ENCODE results near the gene STRIT1. TPM values are rescaled to one million over a fixed set of nuclear protein-coding genes. Genes with fewer than 3 reads are reported as not detected.

The STRIT1 gene
- total RNA-seq, 2 experiments from 2014 or later, result not detected

DNA sequence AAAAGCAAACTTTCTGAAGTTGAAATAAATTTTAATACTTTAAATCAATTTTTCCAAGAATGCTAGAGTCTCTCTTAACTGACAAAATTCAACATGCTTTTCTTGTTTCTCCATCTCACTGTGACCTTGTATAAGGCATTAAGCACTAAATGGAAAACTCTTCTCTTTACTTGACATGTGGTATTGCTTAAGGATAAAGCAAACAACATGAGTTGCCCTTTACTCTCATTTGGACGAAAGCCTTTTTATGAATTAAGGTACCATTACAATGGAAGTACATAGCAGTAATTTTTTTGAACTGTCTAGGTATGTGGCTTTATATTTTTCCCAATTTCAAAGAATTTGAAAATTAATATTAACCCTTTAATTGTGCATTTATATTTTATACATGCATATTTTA is 1.4 kb downstream of the STRIT1 start:
- CTCF ChIA-PET (ENCODE audit: unreplicated experiment), result no interaction called here
- TF ChIP-seq EZH2phosphoT487 (IDR thresholded peaks at IDR 0.05; ENCODE audit: borderline replicate concordance, low read depth, low read length), result no peak
- TF ChIP-seq CTCF (conservative IDR thresholded peaks at IDR 0.05; ENCODE audit: low read length), result no peak

GRCh38 chr3:155286736-155287135 is 6.7 kb downstream of the STRIT1 start:
- intact Hi-C loops (cut with micrococcal nuclease; ENCODE audit: unreplicated experiment), result no loop called here
- POLR2A ChIA-PET, result interaction anchor here (0.6 to 1.5 kb wide), 8 partner anchors 9 to 428 kb away, joined by 3 to 4 read pairs (median 3); no protein-coding TSS in a partner anchor

More for the DNA sequence above, 1.4 kb downstream of the STRIT1 start:
- BruUV-seq (replicated peaks), result no TSS peak
- Histone ChIP-seq H3K27ac (ENCODE audit: low read depth, low read length, poor library complexity, severe bottlenecking) (no peak overlapping the region), H3K79me2 (ENCODE audit: insufficient read depth, low read depth, low read length) (no peaks in the 10 kb centered on the region), H3K4me2 (ENCODE audit: low read length) (no peak overlapping the region), H3K4me3 (ENCODE audit: low read depth, low read length, poor library complexity, severe bottlenecking) (no peak overlapping the region), H2AFZ (ENCODE audit: low read length) (no peak overlapping the region), H4K20me1 (ENCODE audit: insufficient read depth, low read length) (no peaks in the 10 kb centered on the region), H3K4me1 (ENCODE audit: insufficient read depth, low read length, poor library complexity, severe bottlenecking) (no peaks in the 10 kb centered on the region), H3K36me3 (ENCODE audit: insufficient read depth, low read length) (no peaks in the 10 kb centered on the region), H3K9me2 (ENCODE audit: insufficient read depth, low read length) (no peaks in the 10 kb centered on the region), H3K9me3 (ENCODE audit: low read length) (peaks cover 10% of the 10 kb centered on the region; the same call in 1 of the 2 replicates)
- no peak for DNase-seq (ENCODE audit: low spot score)
- intact Hi-C loops (cut with micrococcal nuclease; ENCODE audit: unreplicated experiment), result no loop called here
- POLR2A ChIA-PET, result no interaction called here

More at GRCh38 chr3:155286736-155287135, 6.7 kb downstream of the STRIT1 start:
- H3K4me3 ChIP-seq (ENCODE audit: low read depth, low read length, poor library complexity, severe bottlenecking), result no peak overlapping the region
- DNase-seq (ENCODE audit: low spot score), result no peak
- TF ChIP-seq CTCF (conservative IDR thresholded peaks at IDR 0.05; ENCODE audit: low read length) (no peak), EZH2phosphoT487 (IDR thresholded peaks at IDR 0.05; ENCODE audit: borderline replicate concordance, low read depth, low read length) (no peak)
- H3K9me3 ChIP-seq (ENCODE audit: low read length), result no peaks in the 10 kb centered on the region
- H3K79me2 ChIP-seq (ENCODE audit: insufficient read depth, low read depth, low read length), result no peaks in the 10 kb centered on the region
- CTCF ChIA-PET (ENCODE audit: unreplicated experiment), result no interaction called here
- H3K4me2 ChIP-seq (ENCODE audit: low read length), result no peak overlapping the region
- no peaks in the 10 kb centered on the region for H3K36me3 ChIP-seq (ENCODE audit: insufficient read depth, low read length)
- no peaks in the 10 kb centered on the region for H3K9me2 ChIP-seq (ENCODE audit: insufficient read depth, low read length)
- H3K27ac ChIP-seq (ENCODE audit: low read depth, low read length, poor library complexity, severe bottlenecking), result no peak overlapping the region
- H3K4me1 ChIP-seq (ENCODE audit: insufficient read depth, low read length, poor library complexity, severe bottlenecking), result peaks cover 7% of the 10 kb centered on the region
- H4K20me1 ChIP-seq (ENCODE audit: insufficient read depth, low read length), result no peaks in the 10 kb centered on the region
- H2AFZ ChIP-seq (ENCODE audit: low read length), result no peak overlapping the region
- BruUV-seq (replicated peaks), result no TSS peak

All from OCI-LY7 (cell line).